Stimulated activated naive CD8-positive, alpha-beta T cell treated with anti-CD3 and anti-CD28 coated beads, Interleukin-15, Interleukin-2, amounts not matched to agents 100 ng/mL and 50 ng/mL, for 24 hours (primary cell): Measurements from ENCODE around the gene PXT1.
"Not testable (repeated sequence)": the region's sequence is repeated elsewhere in the genome, so short reads cannot be mapped to it uniquely, and the experiment has no call there.

Experiments
- H3K27ac Mint-ChIP-seq: one replicate; pipeline ENCODE4 v1.8.0; 2021; ENCODE audit warnings: mild to moderate bottlenecking, mixed read lengths
- H3K27me3 Mint-ChIP-seq: one replicate; pipeline ENCODE4 v1.8.0; 2021; ENCODE audit warnings: mixed read lengths
- H3K36me3 Mint-ChIP-seq: one replicate; pipeline ENCODE4 v1.8.0; 2021; ENCODE audit warnings: low read depth, mixed read lengths
- H3K4me1 Mint-ChIP-seq: one replicate; pipeline ENCODE4 v1.8.0; 2021; ENCODE audit warnings: low read depth, mixed read lengths
- H3K4me3 Mint-ChIP-seq: one replicate; pipeline ENCODE4 v1.8.0; 2021; ENCODE audit warnings: mild to moderate bottlenecking, mixed read lengths
- H3K9me3 Mint-ChIP-seq: one replicate; pipeline ENCODE4 v1.8.0; 2021; ENCODE audit warnings: mixed read lengths

PXT1 gene

GRCh38 chr6:36461646-36462045 lies 19.0 kb upstream of the PXT1 start:
- Mint-ChIP-seq H3K9me3 (no peaks in the 10 kb centered on the region), H3K27me3 (no peaks in the 10 kb centered on the region), H3K4me3 (no peak overlapping the region), H3K27ac (no peak overlapping the region), H3K4me1 (peaks cover 35% of the 10 kb centered on the region), H3K36me3 (peaks cover 34% of the 10 kb centered on the region)

GRCh38 chr6:36460916-36461315 lies 18.3 kb upstream of the PXT1 start:
- peaks cover 35% of the 10 kb centered on the region for H3K4me1 Mint-ChIP-seq
- no peak overlapping the region for H3K27ac Mint-ChIP-seq
- no peaks in the 10 kb centered on the region for H3K9me3 Mint-ChIP-seq
- peaks cover 31% of the 10 kb centered on the region for H3K36me3 Mint-ChIP-seq
- H3K4me3 Mint-ChIP-seq = no peak overlapping the region
- H3K27me3 Mint-ChIP-seq = no peaks in the 10 kb centered on the region

- H3K27me3 Mint-ChIP-seq = no peaks in the 10 kb centered on the region
- H3K27ac Mint-ChIP-seq = no peak overlapping the region
- no peak overlapping the region for H3K4me3 Mint-ChIP-seq
- peaks cover 27% of the 10 kb centered on the region for H3K36me3 Mint-ChIP-seq
- H3K4me1 Mint-ChIP-seq = peaks cover 32% of the 10 kb centered on the region
- no peaks in the 10 kb centered on the region for H3K9me3 Mint-ChIP-seq
Observed at GRCh38 chr6:36459501-36459900, 16.8 kb upstream of the PXT1 start.

DNA sequence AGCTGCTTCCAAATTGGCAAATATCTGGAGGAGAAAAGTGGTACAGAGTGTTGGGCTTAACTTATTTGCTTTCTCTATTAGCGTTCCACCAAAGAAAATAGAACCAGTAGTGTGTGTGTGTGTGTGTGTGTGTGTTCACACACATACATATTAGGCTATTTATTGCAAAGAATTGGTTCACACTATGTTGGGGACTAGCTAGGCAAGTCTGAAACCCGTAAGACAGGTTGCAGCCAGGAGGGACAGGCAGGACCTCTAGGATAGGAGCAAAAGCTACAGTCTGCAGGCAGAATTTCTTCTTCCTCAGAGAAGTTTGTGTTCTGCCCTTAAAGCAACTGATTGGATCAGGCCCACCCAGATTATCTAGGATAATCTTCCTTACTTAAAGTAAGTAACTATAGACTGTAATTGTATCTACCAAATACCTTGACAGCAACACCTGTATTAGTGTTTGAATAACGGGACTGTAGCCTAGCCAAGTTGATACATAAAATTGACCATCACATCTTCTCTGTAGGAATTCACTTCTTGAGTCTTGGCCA lies 12.9 kb upstream of the PXT1 start:
- Mint-ChIP-seq H3K9me3 (no peaks in the 10 kb centered on the region), H3K27ac (no peak overlapping the region), H3K27me3 (no peaks in the 10 kb centered on the region), H3K4me3 (no peak overlapping the region), H3K4me1 (peaks cover 17% of the 10 kb centered on the region), H3K36me3 (peaks cover 25% of the 10 kb centered on the region)

DNA sequence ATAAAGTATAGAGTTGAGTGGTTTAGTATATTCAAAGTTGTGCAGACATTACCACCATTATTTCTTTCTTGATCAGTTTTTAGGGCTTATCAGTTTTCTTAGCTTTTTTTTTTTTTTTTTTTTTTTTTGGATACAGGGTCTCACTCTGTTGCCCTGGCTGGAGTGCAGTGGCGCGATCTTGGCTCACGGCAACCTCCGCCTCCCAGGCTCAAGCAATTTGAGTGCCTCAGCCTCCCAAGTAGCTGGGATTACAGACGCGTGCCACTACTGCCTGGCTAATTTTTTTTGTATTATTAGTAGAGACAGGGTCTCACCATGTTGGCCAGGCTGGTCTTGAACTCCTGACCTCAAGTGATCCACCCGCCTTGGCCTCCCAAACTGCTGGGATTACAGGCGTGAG lies 10.2 kb upstream of the PXT1 start:
- H3K9me3 Mint-ChIP-seq, H3K27ac Mint-ChIP-seq, H3K4me3 Mint-ChIP-seq, H3K27me3 Mint-ChIP-seq: not testable (repeated sequence)
- H3K36me3 Mint-ChIP-seq = peaks cover 45% of the 10 kb centered on the region
- peaks cover 30% of the 10 kb centered on the region for H3K4me1 Mint-ChIP-seq

DNA sequence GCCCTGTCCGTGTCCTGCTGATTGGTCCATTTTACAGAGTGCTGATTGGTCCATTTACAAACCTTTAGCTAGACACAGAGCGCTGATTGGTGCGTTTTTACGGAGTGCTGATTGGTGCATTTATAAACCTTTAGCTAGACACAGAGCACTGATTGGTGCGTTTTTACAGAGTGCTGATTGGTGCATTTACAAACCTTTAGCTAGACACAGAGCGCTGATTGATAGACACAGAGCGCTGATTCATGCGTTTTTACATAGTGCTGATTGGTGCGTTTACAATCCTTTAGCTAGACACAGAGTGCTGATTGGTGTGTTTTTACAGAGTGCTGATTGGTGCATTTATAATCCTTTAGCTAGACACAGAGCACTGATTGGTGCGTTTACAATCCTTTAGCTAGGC lies 6.5 kb upstream of the PXT1 start:
- H3K27ac Mint-ChIP-seq, H3K4me3 Mint-ChIP-seq, H3K9me3 Mint-ChIP-seq, H3K27me3 Mint-ChIP-seq: not testable (repeated sequence)
- Mint-ChIP-seq H3K4me1 (peaks cover 52% of the 10 kb centered on the region), H3K36me3 (peaks cover 47% of the 10 kb centered on the region)

- Mint-ChIP-seq H3K4me3 (peak overlapping the region; percentile 35), H3K27me3 (no peaks in the 10 kb centered on the region), H3K9me3 (no peaks in the 10 kb centered on the region), H3K4me1 (peaks cover 76% of the 10 kb centered on the region), H3K27ac (peak overlapping the region; percentile 37), H3K36me3 (peaks cover 36% of the 10 kb centered on the region)
Observed at GRCh38 chr6:36445621-36446020, 3.0 kb upstream of the PXT1 start.

DNA sequence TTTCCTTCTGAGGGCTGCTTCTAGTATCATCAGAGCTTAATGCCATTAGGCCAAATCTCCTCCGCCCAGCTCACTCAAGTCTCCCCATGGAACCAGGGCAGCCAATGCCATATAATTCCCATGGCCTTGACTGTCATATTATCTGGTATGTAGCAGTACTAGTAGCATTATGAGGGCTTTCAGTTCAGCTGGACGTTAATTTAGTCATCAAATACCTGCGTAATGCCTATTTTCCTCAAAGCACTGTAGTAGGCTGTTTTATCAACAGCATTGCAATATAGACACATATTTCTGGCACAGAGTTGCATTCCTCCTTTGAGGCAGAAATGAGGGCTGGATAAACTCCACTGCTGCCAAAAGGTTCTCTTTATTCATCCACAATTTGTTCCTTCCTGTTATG lies 1.8 kb upstream of the PXT1 start:
- Mint-ChIP-seq H3K27ac (peak overlapping the region; percentile 96), H3K9me3 (no peaks in the 10 kb centered on the region), H3K36me3 (peaks cover 31% of the 10 kb centered on the region), H3K4me3 (peak overlapping the region; percentile 96), H3K27me3 (no peaks in the 10 kb centered on the region), H3K4me1 (peaks cover 65% of the 10 kb centered on the region)

- Mint-ChIP-seq H3K4me3 (peak overlapping the region; percentile 96), H3K27ac (peak overlapping the region; percentile 96), H3K9me3 (no peaks in the 10 kb centered on the region), H3K4me1 (peaks cover 58% of the 10 kb centered on the region), H3K27me3 (no peaks in the 10 kb centered on the region), H3K36me3 (peaks cover 23% of the 10 kb centered on the region)
Observed at GRCh38 chr6:36443471-36444428, 1.1 kb upstream of the PXT1 start.

DNA sequence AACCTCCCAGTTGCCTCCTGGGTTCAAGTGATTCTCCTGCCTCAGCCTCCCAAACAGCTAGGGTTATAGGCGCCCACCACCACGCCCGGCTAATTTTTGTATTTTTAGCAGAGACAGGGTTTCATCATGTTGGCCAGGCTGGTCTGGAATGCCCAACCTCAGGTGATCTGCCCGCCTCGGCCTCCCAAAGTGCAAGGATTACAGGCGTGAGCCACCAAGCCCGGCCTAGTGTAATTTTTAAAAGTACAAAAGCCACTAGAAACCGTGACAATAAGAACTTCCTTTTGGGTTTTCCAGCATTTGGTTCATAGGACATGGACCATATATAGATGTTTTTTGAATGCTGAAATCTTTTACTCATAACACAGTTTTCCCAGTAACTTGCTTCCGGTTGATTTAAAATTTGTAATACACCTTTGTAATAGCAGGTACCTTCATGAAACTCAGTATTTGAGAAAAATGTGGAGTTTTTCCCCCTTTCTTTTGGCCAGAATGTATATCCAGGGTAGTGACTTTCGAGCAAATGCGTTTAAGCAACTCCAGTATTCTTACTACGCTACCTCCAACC lies 467 bp downstream of the PXT1 start:
- peak overlapping the region; percentile 96 for H3K4me3 Mint-ChIP-seq
- H3K27ac Mint-ChIP-seq = peak overlapping the region; percentile 96
- peaks cover 54% of the 10 kb centered on the region for H3K4me1 Mint-ChIP-seq
- no peaks in the 10 kb centered on the region for H3K27me3 Mint-ChIP-seq
- no peaks in the 10 kb centered on the region for H3K9me3 Mint-ChIP-seq
- peaks cover 12% of the 10 kb centered on the region for H3K36me3 Mint-ChIP-seq

DNA sequence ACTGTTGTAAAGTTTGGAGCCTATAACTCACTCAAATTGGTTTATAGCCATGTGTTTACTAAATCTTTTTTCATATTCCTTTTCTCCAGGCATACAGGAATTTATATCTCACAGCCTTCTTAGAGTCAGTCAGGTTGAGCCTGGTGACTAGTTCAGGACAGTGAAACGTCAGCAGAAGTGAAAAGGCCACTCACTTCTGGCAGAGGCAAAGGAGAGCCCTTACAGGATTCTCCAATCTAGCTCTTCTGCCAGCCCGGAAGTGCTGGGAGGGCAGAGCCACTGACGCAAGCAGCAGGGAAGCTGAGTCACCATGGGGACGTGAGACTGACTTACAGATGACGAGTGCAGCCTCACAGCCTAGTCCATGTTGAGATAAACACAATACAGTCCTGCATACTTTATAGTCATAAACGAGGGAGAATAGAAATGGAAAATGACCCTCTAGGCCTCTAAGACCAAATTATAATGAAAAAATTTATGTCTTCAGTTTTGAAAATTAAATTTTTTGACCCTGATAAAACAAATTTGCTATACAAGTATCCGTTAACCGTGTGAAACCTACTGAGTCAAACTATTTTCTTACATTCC lies 1.3 kb downstream of the PXT1 start:
- Mint-ChIP-seq H3K36me3 (peaks cover 12% of the 10 kb centered on the region), H3K9me3 (no peaks in the 10 kb centered on the region), H3K27me3 (no peaks in the 10 kb centered on the region), H3K27ac (peak overlapping the region; percentile 87), H3K4me3 (peak overlapping the region; percentile 96), H3K4me1 (peaks cover 47% of the 10 kb centered on the region)

GRCh38 chr6:36436466-36436865 lies 6.2 kb downstream of the PXT1 start:
- Mint-ChIP-seq H3K27ac (no peak overlapping the region), H3K4me3 (no peak overlapping the region), H3K9me3 (no peaks in the 10 kb centered on the region), H3K36me3 (no peaks in the 10 kb centered on the region), H3K27me3 (no peaks in the 10 kb centered on the region), H3K4me1 (peaks cover 12% of the 10 kb centered on the region)

DNA sequence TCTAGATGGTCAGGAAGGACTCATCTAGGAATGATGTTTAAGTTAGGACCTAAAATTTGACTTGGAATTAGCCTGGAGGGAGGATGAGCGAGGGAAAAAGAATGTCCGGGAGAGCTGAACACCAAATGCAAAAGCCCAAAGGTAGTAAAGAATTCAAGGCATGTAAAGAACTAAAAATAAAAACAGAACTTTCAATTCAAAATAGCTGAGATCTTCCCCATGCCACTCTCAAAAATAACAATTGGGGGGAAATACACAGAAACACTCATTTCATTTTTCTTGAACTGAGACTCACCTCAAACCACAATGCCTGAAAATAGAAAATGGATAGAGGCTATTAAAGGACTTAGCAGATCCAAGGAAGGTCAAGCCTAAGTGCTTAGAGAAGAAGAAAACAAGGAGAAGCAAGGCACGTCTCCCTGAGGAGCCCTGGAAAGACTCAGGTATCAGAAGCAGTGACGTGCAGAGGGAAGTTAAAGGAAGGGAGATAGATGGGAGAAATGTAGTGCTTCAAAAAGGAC lies 10.4 kb downstream of the PXT1 start:
- no peak overlapping the region for H3K4me3 Mint-ChIP-seq
- no peak overlapping the region for H3K27ac Mint-ChIP-seq

DNA sequence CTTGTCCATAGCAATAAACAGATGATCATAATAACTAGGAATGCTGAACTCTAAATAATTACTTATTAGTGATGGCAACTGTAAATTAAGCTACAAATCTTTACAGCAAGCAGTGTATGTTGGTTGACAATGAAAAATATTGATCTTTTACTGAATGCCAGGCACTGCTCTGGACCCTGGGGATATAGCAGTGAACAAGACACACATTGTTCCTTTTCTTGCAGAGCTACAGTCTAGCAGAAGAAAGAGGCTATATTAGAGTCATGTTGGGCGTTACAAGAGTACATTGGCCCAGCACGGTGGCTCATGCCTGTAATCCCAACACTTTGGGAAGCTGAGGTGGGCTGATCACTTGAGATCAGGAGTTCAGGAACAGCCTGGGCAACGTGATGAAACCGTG lies 11.5 kb downstream of the PXT1 start:
- no peaks in the 10 kb centered on the region for H3K36me3 Mint-ChIP-seq
- H3K27me3 Mint-ChIP-seq = no peaks in the 10 kb centered on the region
- H3K27ac Mint-ChIP-seq = no peak overlapping the region
- no peaks in the 10 kb centered on the region for H3K9me3 Mint-ChIP-seq
- peaks cover 3% of the 10 kb centered on the region for H3K4me1 Mint-ChIP-seq
- H3K4me3 Mint-ChIP-seq = no peak overlapping the region

More for the DNA sequence above, 10.4 kb downstream of the PXT1 start:
- no peaks in the 10 kb centered on the region for H3K9me3 Mint-ChIP-seq
- H3K36me3 Mint-ChIP-seq = no peaks in the 10 kb centered on the region
- H3K4me1 Mint-ChIP-seq = peaks cover 3% of the 10 kb centered on the region
- no peaks in the 10 kb centered on the region for H3K27me3 Mint-ChIP-seq

GRCh38 chr6:36430351-36430750 lies 12.3 kb downstream of the PXT1 start:
- Mint-ChIP-seq H3K4me3 (no peak overlapping the region), H3K36me3 (no peaks in the 10 kb centered on the region), H3K27ac (no peak overlapping the region), H3K4me1 (peaks cover 3% of the 10 kb centered on the region), H3K9me3 (no peaks in the 10 kb centered on the region), H3K27me3 (no peaks in the 10 kb centered on the region)
